WI38 (cell line): ENCODE data around the gene GZMB.

Source experiments
- H3K4me3 ChIP-seq: 2 replicates; pipeline ENCODE4 v1.5.1; 2011; ENCODE audit warnings: low read depth, mild to moderate bottlenecking, control low read depth, low read length
- TF ChIP-seq, protein P1 (sequence below): IDR thresholded peaks from 2 replicates; pipeline ENCODE4 v1.5.1; 2012; ENCODE audit warnings: low read depth, mild to moderate bottlenecking, control low read depth, low read length

The GZMB gene

GRCh38 chr14:24673534-24674203, 39.7 kb upstream of the GZMB start:
- TF ChIP-seq, protein P1, sequence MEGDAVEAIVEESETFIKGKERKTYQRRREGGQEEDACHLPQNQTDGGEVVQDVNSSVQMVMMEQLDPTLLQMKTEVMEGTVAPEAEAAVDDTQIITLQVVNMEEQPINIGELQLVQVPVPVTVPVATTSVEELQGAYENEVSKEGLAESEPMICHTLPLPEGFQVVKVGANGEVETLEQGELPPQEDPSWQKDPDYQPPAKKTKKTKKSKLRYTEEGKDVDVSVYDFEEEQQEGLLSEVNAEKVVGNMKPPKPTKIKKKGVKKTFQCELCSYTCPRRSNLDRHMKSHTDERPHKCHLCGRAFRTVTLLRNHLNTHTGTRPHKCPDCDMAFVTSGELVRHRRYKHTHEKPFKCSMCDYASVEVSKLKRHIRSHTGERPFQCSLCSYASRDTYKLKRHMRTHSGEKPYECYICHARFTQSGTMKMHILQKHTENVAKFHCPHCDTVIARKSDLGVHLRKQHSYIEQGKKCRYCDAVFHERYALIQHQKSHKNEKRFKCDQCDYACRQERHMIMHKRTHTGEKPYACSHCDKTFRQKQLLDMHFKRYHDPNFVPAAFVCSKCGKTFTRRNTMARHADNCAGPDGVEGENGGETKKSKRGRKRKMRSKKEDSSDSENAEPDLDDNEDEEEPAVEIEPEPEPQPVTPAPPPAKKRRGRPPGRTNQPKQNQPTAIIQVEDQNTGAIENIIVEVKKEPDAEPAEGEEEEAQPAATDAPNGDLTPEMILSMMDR, result no peak
- no peak overlapping the region for H3K4me3 ChIP-seq

GRCh38 chr14:24673059-24673458, 39.1 kb upstream of the GZMB start:
- TF ChIP-seq, protein P1, result no peak
- H3K4me3 ChIP-seq, result no peak overlapping the region

DNA sequence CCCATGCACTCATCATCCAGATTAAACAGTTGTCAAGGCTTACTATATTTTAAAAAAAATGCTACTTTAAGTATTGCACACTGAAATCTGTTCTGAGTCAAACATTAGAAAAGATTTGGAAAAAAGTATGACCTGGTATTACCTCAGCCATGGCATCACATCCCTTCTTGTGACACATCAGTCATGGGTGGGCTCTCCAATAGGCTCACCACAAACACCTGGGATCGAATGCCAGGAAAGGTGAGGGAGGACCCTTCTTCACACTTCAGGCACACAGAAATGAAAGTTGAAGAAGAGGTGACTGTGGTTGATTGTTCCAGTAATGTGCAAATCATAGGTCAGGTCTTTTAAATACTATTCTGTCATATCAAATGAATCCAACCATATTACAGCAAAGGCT, 36.6 kb upstream of the GZMB start:
- TF ChIP-seq, protein P1, result no peak
- no peak overlapping the region for H3K4me3 ChIP-seq

DNA sequence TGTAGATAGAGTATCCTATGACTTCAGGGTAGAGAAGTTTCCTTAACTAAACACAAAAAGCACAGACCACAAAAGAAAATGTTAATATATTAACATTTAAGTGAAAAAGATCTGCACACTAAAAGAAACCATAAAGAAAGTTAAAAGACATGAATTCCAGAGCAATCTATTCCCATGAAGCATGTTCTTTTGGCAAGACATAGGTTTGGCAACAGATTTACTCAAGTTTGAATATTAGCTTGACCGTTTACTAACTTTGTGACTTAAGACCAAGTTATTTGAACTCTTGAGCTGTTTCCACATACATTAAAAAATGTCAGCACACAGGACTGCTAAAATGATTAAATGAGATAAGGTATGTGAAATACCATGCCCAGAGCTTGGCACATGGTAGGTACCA, 35.7 kb upstream of the GZMB start:
- H3K4me3 ChIP-seq, result no peak overlapping the region
- TF ChIP-seq, protein P1, result no peak

DNA sequence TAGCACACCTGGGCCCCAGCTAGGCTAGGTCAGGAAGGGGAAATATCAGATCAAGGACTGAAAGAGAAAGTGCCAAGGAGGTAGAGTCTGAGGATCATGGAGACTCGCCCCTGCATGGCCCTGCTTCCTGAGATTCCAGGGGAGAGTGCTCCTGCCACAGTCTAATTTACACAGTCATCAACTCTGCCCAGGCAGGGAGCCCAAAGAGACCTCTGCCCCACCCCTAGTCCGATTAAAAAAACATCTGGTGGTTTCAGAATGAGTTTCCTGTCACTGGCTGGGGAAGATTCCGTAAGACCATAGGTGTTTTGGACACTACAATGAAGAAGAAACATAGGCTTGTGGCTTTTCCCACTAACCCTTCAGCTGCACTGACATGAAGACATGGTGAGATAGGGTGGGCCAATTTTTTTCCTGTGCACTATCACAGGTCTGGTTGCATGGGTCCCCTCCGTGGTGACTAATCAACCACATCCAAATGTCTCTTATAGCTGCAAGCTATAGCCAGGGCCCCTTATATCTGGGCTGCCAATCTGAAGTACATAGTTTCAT, 31.5 kb upstream of the GZMB start:
- no peak overlapping the region for H3K4me3 ChIP-seq
- TF ChIP-seq, protein P1, result no peak

DNA sequence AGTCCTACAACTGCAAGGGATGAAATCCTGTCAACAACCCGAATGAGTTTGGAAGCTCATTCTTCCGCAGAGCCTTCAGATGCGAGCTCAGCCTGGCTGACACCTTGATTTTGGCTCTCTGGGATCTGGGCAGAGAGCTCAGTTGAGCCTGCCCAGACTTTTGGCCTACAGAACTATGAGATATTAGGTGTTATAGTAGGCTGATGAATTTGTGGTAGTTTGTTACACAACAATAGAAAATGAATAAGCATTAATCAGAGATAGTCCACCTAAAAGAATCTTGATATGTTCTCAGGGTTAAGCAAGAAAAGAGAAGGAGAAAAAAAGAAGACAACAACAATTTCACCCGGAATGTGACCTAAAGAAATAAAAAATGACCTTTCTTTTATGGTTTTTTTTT, 30.4 kb upstream of the GZMB start:
- TF ChIP-seq, protein P1, result no peak
- H3K4me3 ChIP-seq, result no peak overlapping the region

DNA sequence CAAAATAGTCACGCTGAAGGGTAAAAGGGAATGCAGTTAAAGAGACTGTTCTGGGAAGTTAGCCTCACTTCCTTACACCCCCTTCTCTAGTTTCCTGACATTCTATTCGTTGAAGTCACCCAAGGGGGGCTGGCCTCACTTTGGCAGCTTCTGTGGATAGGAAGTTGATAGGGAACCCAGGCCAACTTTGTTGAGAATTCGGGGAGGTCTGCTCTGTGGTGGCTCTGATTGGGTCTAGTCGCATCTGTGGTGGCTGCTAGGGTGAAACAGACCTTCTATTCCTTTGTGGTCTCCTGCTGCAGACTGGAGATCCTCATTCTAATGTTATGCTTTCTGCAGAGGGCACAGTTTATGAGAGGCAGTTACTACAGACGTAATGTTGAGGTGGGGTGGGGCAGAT, 28.8 kb upstream of the GZMB start:
- no peak overlapping the region for H3K4me3 ChIP-seq
- TF ChIP-seq, protein P1, result no peak
